IPS-15b (cell line): ENCODE measurements around the gene NCOA1.
"Not testable (repeated sequence)": the region's sequence is repeated elsewhere in the genome, so short reads cannot be mapped to it uniquely, and the experiment has no call there.

Source experiments
- H3K27me3 ChIP-seq: one replicate; pipeline ENCODE4 v1.6.1; 2013; ENCODE audit warnings: low read length; ENCODE audit not compliant: control insufficient read depth, insufficient read depth
- H3K36me3 ChIP-seq: one replicate; pipeline ENCODE4 v1.6.1; 2013; ENCODE audit warnings: low read length; ENCODE audit not compliant: control insufficient read depth, insufficient read depth
- H3K4me1 ChIP-seq: one replicate; pipeline ENCODE4 v1.6.1; 2013; ENCODE audit warnings: mild to moderate bottlenecking, low read length; ENCODE audit not compliant: control insufficient read depth, insufficient read depth
- H3K4me3 ChIP-seq: one replicate; pipeline ENCODE4 v1.5.1; 2013; ENCODE audit warnings: low read depth, low read length
- H3K9ac ChIP-seq: one replicate; pipeline ENCODE4 v1.6.1; 2013; ENCODE audit warnings: low read depth, mild to moderate bottlenecking, low read length
- H3K9me3 ChIP-seq: one replicate; pipeline ENCODE4 v1.6.1; 2013; ENCODE audit warnings: mild to moderate bottlenecking, low read length; ENCODE audit not compliant: control insufficient read depth, insufficient read depth

Gene NCOA1

DNA sequence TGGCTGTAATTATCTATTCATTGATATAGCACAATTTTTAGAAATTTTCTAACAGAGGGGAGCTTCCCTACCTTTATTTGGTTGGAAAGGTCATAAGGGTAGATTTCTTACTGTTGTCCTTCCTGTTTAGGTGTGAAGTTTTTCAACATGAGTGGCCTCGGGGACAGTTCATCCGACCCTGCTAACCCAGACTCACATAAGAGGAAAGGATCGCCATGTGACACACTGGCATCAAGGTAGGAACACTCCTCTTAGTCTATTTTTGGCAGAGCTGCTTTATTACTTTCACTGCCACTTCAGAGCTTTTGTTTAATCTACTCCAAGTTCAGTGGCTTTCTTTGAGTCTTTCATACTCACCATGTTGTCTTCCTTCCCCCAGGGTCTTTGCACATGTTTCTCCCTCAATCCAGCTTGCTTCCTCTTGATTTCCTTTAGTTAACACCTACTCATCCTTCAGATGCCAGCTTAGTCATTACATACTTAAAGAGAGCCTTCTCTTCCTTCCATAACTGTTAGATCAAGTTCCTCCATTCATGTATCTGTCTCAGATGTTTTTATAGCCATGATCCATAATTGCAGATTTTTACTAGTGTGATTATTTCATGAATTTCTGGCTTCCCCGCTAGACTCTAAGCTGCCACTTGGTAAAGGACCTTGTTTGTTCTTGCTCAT lies 167.6 kb downstream of the NCOA1 start:
- Histone ChIP-seq H3K9me3 (no peaks in the 10 kb centered on the region), H3K4me3 (no peak overlapping the region), H3K9ac (no peak overlapping the region), H3K4me1 (peaks cover 4% of the 10 kb centered on the region), H3K27me3 (no peaks in the 10 kb centered on the region), H3K36me3 (no peaks in the 10 kb centered on the region)

DNA sequence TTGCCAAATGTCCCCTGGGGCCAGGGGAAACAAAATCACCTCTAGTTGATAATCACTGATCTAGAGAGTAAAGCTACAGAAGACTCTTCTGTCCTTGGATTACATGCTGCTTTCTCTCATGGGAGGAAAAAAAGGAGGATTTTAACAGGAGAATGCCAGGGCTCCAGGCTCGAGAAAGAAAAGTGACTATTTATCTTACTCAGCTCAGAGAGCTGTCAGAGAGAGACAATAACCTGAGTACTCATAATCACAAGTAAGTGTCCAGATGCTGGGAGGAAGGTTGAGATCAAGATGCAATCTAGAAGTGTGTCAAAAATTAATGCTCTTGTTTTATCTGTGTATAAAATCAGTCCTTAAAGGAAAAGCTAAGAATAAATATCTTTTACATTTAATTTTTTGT lies 168.8 kb downstream of the NCOA1 start:
- Histone ChIP-seq H3K4me3 (no peak overlapping the region), H3K9me3 (no peaks in the 10 kb centered on the region), H3K9ac (no peak overlapping the region), H3K4me1 (no peaks in the 10 kb centered on the region), H3K36me3 (no peaks in the 10 kb centered on the region), H3K27me3 (no peaks in the 10 kb centered on the region)

DNA sequence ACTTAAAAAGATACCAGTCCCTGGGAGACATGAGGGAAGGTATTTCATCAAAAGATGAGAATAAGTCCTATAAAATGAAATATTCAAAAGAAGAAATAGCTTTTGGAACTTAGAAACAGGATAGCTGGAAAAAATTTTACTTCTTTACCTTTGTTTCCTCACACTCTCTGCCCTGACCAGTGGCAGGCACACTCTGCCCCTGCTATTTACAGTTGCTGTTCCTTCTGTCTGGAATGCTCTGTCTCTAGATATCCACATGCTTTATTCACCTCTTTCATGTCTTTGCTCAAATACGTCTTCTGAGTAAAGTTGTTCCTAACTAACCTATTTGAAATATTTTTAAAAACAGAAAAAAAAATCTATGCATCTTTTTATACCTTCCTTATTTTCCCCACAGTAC lies 176.5 kb downstream of the NCOA1 start:
- no peak overlapping the region for H3K4me3 ChIP-seq
- no peaks in the 10 kb centered on the region for H3K36me3 ChIP-seq
- no peaks in the 10 kb centered on the region for H3K9me3 ChIP-seq
- no peaks in the 10 kb centered on the region for H3K4me1 ChIP-seq
- H3K9ac ChIP-seq = no peak overlapping the region
- H3K27me3 ChIP-seq = no peaks in the 10 kb centered on the region

DNA sequence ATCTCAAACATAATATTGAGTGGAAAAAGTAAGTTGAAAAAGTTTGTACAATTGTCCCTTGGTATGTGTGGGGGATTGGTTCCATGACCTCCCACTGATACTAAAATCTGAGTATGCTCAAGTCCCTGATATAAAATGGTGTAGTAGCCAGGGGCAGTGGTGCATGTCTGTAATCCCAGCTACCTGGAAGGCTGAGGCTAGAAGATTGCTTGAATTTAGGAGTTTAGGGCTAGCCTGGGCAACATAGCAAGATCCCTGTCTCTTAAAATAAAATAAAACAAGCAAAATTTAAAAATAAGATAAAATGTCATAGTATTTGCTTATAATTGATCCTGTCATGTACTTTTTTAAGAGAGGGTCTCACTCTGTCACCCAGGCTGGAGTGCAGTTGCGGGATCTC lies 180.2 kb downstream of the NCOA1 start:
- no peak overlapping the region for H3K9ac ChIP-seq
- H3K4me3 ChIP-seq = no peak overlapping the region
- H3K36me3 ChIP-seq = no peaks in the 10 kb centered on the region
- no peaks in the 10 kb centered on the region for H3K9me3 ChIP-seq
- no peaks in the 10 kb centered on the region for H3K27me3 ChIP-seq
- H3K4me1 ChIP-seq = no peaks in the 10 kb centered on the region

DNA sequence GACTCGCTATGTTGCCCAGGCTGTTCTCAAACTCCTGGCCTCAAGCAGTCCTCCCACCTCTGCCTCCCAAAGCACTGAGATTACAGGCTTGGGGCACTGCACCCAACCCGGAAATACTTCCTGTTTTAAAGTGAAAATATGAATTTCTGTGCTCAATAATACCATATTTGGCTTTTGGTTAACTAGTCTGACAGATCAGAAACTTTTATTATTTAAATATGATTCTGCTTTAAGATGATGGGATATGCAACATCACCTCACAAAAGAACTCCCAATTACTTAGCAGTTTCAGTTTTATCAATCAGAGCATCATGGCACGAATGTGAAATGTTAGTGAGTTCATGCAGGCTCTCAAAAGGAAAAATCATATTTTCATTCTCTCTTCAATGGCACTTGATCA lies 181.5 kb downstream of the NCOA1 start:
- H3K36me3 ChIP-seq = no peaks in the 10 kb centered on the region
- H3K27me3 ChIP-seq = no peaks in the 10 kb centered on the region

DNA sequence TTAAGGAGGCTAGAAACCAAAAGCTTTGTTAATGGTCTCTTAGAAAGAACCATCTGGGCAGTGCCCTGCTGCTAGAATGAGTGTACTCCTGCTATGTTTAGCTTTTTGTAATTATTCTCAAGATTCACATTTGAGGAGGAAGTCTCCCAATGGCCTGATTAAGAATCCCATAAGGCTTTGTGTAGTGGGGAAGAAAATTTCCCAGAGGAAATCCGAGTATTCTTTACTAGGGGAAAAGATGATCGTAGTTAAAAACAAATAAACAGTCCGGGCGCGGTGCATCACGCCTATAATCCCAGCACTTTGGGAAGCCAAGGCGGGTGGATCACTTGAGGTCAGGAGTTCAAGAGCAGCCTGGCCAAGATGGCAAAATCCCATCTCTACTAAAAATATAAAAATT lies 184.3 kb downstream of the NCOA1 start:
- Histone ChIP-seq H3K4me3 (no peak overlapping the region), H3K36me3 (no peaks in the 10 kb centered on the region), H3K9me3 (no peaks in the 10 kb centered on the region), H3K27me3 (no peaks in the 10 kb centered on the region), H3K9ac (no peak overlapping the region), H3K4me1 (no peaks in the 10 kb centered on the region)

More for the DNA sequence above, 181.5 kb downstream of the NCOA1 start:
- Histone ChIP-seq H3K9ac (no peak overlapping the region), H3K4me3 (no peak overlapping the region), H3K4me1 (no peaks in the 10 kb centered on the region), H3K9me3 (no peaks in the 10 kb centered on the region)

DNA sequence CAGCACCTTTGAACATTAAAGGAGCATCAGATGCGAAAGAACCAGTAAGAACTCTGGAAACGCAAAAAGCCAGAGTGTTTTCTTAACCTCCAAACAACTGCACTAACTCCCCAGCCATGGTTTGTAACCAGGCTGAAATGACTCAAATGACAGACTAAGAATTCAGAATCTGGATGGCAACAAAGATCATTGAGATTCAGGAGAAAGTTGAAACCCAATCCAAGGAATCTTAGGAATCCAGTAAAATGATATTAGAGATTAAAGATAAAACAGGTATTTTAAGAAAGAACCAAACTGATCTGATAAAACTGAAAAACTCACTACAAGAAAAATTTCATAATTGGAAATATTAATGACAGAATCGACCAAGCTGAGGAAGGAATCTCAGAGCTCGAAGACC lies 185.4 kb downstream of the NCOA1 start:
- H3K4me1 ChIP-seq = no peaks in the 10 kb centered on the region
- H3K9me3 ChIP-seq = no peaks in the 10 kb centered on the region
- H3K4me3 ChIP-seq = no peak overlapping the region
- H3K36me3 ChIP-seq = no peaks in the 10 kb centered on the region
- no peaks in the 10 kb centered on the region for H3K27me3 ChIP-seq
- H3K9ac ChIP-seq = no peak overlapping the region

DNA sequence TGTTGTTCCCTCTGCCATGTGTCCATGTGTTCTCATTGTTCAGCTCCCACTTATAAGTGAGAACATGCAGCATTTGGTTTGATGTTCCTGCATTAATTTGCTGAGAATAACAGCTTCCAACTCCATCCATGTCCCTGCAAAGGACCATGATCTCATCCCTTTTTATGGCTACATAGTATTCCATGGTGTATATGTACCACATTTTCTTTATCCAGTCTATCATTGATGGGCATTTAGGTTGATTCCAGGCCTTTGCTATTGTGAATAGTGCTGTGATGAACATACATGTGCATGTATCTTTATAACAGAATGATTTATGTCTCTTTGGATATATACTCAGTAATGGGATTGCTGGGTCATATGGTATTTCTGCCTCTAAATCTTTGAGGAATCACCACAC lies 187.0 kb downstream of the NCOA1 start:
- H3K4me3 ChIP-seq, H3K9me3 ChIP-seq, H3K36me3 ChIP-seq, H3K4me1 ChIP-seq, H3K27me3 ChIP-seq, H3K9ac ChIP-seq: not testable (repeated sequence)

DNA sequence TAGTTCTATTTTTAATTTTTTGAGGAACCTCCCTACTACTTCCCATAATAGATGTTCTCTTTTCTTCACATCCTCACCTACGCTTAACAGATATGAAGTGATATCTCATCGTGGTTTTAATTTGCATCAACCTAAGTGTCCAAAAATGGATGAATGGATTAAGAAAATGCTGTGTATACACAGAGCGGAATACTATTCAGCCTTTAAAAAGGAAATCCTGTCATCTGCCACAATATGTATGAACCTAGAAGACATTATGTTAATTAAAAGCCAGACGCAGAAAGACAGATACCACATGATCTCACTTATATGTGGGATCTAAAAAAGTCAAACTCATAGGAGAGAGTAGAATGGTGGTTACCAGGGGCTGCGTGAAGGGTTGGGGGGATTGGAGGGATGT lies 189.1 kb downstream of the NCOA1 start:
- H3K27me3 ChIP-seq = no peaks in the 10 kb centered on the region
- H3K4me3 ChIP-seq = no peak overlapping the region
- no peak overlapping the region for H3K9ac ChIP-seq
- H3K9me3 ChIP-seq = no peaks in the 10 kb centered on the region
- H3K36me3 ChIP-seq = no peaks in the 10 kb centered on the region
- no peaks in the 10 kb centered on the region for H3K4me1 ChIP-seq

DNA sequence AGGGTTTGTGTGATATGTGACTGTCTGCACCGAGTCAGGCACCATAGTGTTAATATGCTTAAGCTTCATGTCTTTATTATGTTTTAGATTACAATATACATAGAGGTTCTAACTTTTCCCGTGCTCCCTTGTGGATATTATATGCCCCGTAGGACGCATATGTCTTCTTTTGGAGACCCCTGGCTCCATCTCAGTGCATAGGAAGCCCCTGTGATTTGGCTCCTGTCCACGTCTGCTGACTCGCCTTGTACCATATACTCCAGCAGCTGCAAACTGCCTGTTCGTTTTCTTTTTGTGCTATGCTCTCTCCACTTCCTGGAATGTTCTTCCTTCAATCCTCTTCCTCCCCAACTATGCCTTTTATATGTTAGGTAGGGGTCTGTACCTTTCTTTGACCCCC lies 191.2 kb downstream of the NCOA1 start:
- no peaks in the 10 kb centered on the region for H3K27me3 ChIP-seq
- no peaks in the 10 kb centered on the region for H3K36me3 ChIP-seq
- no peaks in the 10 kb centered on the region for H3K9me3 ChIP-seq
- H3K4me1 ChIP-seq = no peaks in the 10 kb centered on the region
- H3K4me3 ChIP-seq = no peak overlapping the region
- H3K9ac ChIP-seq = no peak overlapping the region

DNA sequence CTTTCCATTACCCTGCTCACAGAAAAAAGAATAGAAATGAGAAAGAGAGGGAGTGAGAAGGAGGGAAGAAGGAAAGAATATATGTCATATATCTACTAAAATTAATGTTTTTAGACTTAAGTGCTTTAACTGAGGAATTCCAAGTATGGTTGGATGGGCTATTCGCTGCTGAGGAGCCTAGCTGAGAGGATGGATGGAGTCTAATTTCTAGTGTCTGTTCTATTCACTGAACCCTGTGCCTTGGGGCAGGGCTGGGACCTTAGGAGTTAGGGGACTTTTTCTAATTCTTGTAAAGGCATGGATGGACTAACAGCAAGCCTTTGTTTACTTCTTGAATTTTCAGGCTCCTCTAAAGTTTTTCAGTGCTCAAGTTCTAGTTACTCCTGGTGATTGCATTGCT lies 192.4 kb downstream of the NCOA1 start:
- Histone ChIP-seq H3K4me1 (no peaks in the 10 kb centered on the region), H3K9ac (no peak overlapping the region), H3K27me3 (no peaks in the 10 kb centered on the region), H3K4me3 (no peak overlapping the region), H3K9me3 (no peaks in the 10 kb centered on the region), H3K36me3 (no peaks in the 10 kb centered on the region)

DNA sequence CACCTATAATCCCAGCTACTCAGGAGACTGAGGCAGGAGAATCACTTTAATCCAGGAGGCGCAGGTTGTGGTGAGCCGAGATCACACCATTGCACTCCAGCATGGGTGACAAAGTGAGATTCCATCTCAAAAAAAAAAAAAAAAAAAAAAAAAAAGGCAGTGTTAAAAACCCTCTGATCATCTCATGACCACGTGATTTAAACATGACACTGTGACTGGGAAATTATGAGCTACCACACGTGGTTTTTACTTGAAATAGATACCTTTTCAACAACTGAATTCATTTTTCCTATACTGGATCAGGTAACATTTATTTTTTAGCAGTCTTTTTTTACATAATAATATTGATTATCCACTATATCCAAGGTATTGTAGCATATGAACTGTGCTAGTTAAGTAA lies 199.5 kb downstream of the NCOA1 start:
- no peaks in the 10 kb centered on the region for H3K27me3 ChIP-seq
- H3K9ac ChIP-seq = no peak overlapping the region
- H3K4me1 ChIP-seq = no peaks in the 10 kb centered on the region
- no peaks in the 10 kb centered on the region for H3K36me3 ChIP-seq
- H3K4me3 ChIP-seq = no peak overlapping the region
- no peaks in the 10 kb centered on the region for H3K9me3 ChIP-seq
